Activated naive CD4-positive, alpha-beta T cell treated with anti-CD3 and anti-CD28 coated beads, Interleukin-2, amount 10 ng/mL, durations not matched to agents 5 hours and 36 hours (primary cell): ENCODE measurements around the gene IRS1. TPM values are rescaled to one million over a fixed set of nuclear protein-coding genes. Genes with fewer than 3 reads are reported as not detected.

Source experiments
- total RNA-seq, 2 experiments: library from RNA; stranded (reverse); gene quantifications; one replicate each; pipeline ENCODE4 v1.2.3, GENCODE V29; 2021

The IRS1 gene
- total RNA-seq, result 10 to 100 TPM in 1 of 2 experiments, 1 to 10 TPM in 1; 9.6 to 10.5 TPM

GRCh38 chr2:226799211-226799975, at the start of gene IRS1:
IRS1 (minus strand) TSS chr2:226799820; CDS start chr2:226798738, 1,082 bp downstream.

GRCh38 chr2:226835796-226836547, 36.4 kb upstream of the IRS1 start, which contains the start of gene RHBDD1:
RHBDD1 (plus strand) TSS chr2:226836054; CDS start chr2:226864694, 28,640 bp downstream.

Other genes starting within 250 kb of the IRS1 start
- 10 to 100 TPM; 34.7 to 38.0 TPM for gene RHBDD1, start 36.2 kb upstream of the IRS1 start, total RNA-seq